Adrenal gland (tissue), 12 donors: ENCODE results near the gene ROCK2. TPM values are rescaled to one million over a fixed set of nuclear protein-coding genes. Genes with fewer than 3 reads are reported as not detected.

Source experiments
- DNase-seq, 7 donors: peaks; one replicate each; pipeline ENCODE4 v3.0.0-alpha.2; 2019 to 2020
- H3K27ac ChIP-seq, 5 donors: fragments of 200-600 bp; sonication (generic) in 4 of 5; 1 replicate in 3 of 5; 2 replicates in 2 of 5; pipeline versions ENCODE4 v1.5.1 to v1.8.0; 2016 to 2020; ENCODE audit warnings: mild to moderate bottlenecking in 1 of 5
- H3K27me3 ChIP-seq: fragments of 200-600 bp; 2 replicates; pipeline ENCODE4 v1.8.0; 2021
- H3K36me3 ChIP-seq, 2 donors: fragments of 200-600 bp; replicated peaks in 1 of 2; 1 replicate in 1 of 2; 2 replicates in 1 of 2; pipeline versions ENCODE4 v1.5.1 to v1.8.0; 2018 to 2022
- H3K4me1 ChIP-seq, 2 donors: fragments of 200-600 bp; replicated peaks in 1 of 2; 1 replicate in 1 of 2; 2 replicates in 1 of 2; pipeline versions ENCODE4 v1.5.1 to v1.8.0; 2018 to 2021
- H3K4me3 ChIP-seq, 4 donors: fragments of 200-600 bp; sonication (generic) in 3 of 4; one replicate each; pipeline ENCODE4 v1.5.1; 2016 to 2018
- H3K9me3 ChIP-seq, 3 donors: fragments of 200-600 bp; sonication (generic) in 1 of 3; replicated peaks in 1 of 3; 1 replicate in 2 of 3; 2 replicates in 1 of 3; pipeline versions ENCODE4 v1.5.1 to v1.8.0; 2016 to 2021
- POLR2A ChIP-seq, 2 donors: fragments of 450-650 bp; IDR thresholded peaks; one replicate each; pipeline ENCODE4 v1.6.1; 2017; ENCODE audit warnings: antibody characterized with exemption in 2 of 2, mild to moderate bottlenecking in 2 of 2, moderate library complexity in 1 of 2
- WGBS, 4 donors: extraction: QIAGEN DNeasy Blood & Tissue Kit in 2 of 4; methylation state at CpG; one replicate each; pipeline versions ENCODE4 v1.1.5 to v1.1.7; 2013 to 2017; 5-methylcytosine and 5-hydroxymethylcytosine counted together
- intact Hi-C, 2 donors: fragments of 100-400 bp; cut with DNase I; formaldehyde crosslinking; loops; one replicate each; pipeline versions ENCODE4 v1.14.1 to v1.15.0; 2022 to 2023
- polyA plus RNA-seq, 3 donors: library from polyadenylated mRNA; stranded (reverse); fragments of 200-250 nt in 2 of 3; fragments of 350-450 nt in 1 of 3; fragmentation: Illumina TruSeq in 1 of 3; extraction: RNeasy Lipid Tissue Mini Kit (QIAGEN cat#74804) in 1 of 3; gene quantifications; one replicate each; pipeline ENCODE4 v1.2.3, GENCODE V29; 2013 to 2014
- total RNA-seq, 9 donors: library from RNA; depleted of rRNA in 4 of 9; stranded (reverse); fragments of >200 nt in 4 of 9; fragments of 120-200 nt in 1 of 9; fragmentation: NEBNext Ultra II Directional in 1 of 9; extraction: Animal tissue kit (Norgen Biotek cat#: 25700) in 1 of 9; gene quantifications; one replicate each; pipeline versions ENCODE4 v1.1.0 to v1.2.4, GENCODE V29; 2013 to 2023
- TF ChIP-seq, protein P1 (sequence below), 6 experiments: fragments of 450-650 bp in 4 of 6; fragments of 200-600 bp in 2 of 6; sonication (generic) in 1 of 6; IDR thresholded peaks; 1 replicate in 5 of 6; 2 replicates in 1 of 6; pipeline versions ENCODE4 v1.5.1 to v1.8.0; 2016 to 2021; ENCODE audit warnings: antibody characterized with exemption in 6 of 6, mild to moderate bottlenecking in 2 of 6, moderate library complexity in 1 of 6
- donor health status: healthy with polysubstance abuse.
- donor health status: Bipolar disorder and iron deficiency.
- donor health status: DM: yes; HTN: yes; CAD: no.
- donor health status: DM: no; HTN: no; CAD: no.
- donor health status: DM: no; HTN: no; CAD: no.
- donor health status: DM: yes; HTN: yes; CAD: no.

Gene ROCK2
- total and polyA plus RNA-seq, 12 donors = 5.0 to 46.6 (median 26.2) TPM

DNA sequence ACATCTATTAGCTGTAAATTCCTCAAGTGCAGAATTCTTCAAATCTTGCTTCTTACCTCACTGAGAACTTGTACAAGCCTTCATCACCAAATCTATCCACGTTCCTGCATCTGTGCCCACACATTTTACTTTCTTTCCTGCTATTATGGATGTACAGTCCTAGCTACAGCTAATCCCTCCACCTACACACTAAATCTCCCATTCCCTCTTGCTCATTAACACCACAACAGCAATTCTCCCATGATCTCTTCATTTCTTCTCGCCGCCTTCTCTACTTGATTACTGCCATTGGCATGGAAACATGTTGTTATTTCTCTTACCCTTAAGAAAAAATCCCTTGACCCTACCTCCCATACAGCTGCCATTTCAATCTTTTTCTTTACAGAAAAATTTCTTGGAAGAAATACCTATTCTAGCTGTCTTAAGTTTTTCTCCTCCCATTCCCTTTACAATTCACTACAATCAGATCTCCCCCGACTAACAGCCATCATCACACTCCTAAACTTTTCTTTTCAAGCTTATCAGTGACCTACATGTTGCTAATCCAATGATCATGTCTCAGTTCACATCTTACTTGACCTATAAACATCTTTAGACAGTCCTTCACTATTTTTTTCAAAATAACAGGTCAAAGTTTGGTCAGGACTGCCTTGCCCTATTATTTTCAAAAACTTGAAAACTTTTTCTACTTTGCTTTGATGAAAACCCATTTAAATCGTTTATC lies 41.0 kb downstream of the ROCK2 start:
- intact Hi-C loops = no loop called here
- Histone ChIP-seq H3K27me3 (no peaks in the 10 kb centered on the region), H3K4me3 (no peak overlapping the region), H3K27ac (no peak overlapping the region), H3K36me3 (no peaks in the 10 kb centered on the region), H3K9me3 (no peaks in the 10 kb centered on the region), H3K4me1 (peaks cover 5 to 32% of the 10 kb centered on the region in 2 donors)
- WGBS, 4 donors = 74 to 82% (median 75%) methylated on average over 5 of the region's 5 CpGs
- TF ChIP-seq, protein P1, sequence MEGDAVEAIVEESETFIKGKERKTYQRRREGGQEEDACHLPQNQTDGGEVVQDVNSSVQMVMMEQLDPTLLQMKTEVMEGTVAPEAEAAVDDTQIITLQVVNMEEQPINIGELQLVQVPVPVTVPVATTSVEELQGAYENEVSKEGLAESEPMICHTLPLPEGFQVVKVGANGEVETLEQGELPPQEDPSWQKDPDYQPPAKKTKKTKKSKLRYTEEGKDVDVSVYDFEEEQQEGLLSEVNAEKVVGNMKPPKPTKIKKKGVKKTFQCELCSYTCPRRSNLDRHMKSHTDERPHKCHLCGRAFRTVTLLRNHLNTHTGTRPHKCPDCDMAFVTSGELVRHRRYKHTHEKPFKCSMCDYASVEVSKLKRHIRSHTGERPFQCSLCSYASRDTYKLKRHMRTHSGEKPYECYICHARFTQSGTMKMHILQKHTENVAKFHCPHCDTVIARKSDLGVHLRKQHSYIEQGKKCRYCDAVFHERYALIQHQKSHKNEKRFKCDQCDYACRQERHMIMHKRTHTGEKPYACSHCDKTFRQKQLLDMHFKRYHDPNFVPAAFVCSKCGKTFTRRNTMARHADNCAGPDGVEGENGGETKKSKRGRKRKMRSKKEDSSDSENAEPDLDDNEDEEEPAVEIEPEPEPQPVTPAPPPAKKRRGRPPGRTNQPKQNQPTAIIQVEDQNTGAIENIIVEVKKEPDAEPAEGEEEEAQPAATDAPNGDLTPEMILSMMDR (IDR thresholded peaks at IDR 0.05) = no peak
- TF ChIP-seq POLR2A (IDR thresholded peaks at IDR 0.05) = no peak
- DNase-seq = no peak

DNA sequence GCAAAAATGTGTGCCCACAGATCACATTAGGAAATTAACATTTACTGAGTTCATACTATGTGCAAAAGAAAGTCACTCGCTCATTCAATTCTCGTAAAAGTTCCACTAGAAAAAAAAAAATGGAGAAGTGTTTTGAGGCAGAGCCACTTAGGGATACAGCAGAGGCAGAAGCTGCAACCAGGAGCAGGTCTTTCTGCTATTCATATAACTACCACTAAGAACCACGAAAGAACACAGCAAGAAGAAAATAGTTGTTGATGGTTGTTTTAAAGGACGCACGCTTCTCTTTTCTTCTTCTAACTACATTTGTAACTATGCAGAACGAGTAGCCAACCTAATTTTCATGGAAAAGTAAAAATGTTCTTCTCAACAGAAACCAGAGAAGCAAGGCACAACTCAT lies 45.0 kb downstream of the ROCK2 start:
- TF ChIP-seq, protein P1 (IDR thresholded peaks at IDR 0.05) = no peak
- no peak for TF ChIP-seq POLR2A (IDR thresholded peaks at IDR 0.05)
- intact Hi-C loops = no loop called here
- no peaks in the 10 kb centered on the region for H3K9me3 ChIP-seq
- no peaks in the 10 kb centered on the region for H3K27me3 ChIP-seq
- H3K27ac ChIP-seq = no peak overlapping the region
- no peak overlapping the region for H3K4me3 ChIP-seq
- no peak for DNase-seq
- peaks cover 0 to 24% of the 10 kb centered on the region in 2 donors for H3K4me1 ChIP-seq
- H3K36me3 ChIP-seq = no peaks in the 10 kb centered on the region
- WGBS, 4 donors = 82 to 90% (median 87%) methylated on average over 6 of the region's 6 CpGs

DNA sequence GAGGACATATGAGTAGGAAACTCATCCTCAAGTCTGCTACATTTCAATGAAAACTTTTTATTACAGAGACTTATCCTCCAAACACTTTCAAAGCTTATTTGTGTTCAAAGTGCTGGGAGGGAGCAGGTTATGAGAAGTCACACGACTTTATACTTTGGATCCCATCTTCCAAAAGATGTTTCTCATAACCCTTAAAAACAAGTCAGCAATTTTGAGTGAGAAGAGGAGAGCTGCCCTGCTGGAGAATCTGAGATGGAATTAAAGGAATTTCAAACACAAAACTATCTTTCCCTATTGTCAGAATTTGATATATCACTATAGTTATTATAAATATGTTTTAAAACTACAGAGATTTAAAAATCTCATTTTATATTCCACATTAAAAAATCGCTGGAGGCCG lies 45.8 kb downstream of the ROCK2 start:
- WGBS, 4 donors = 50 to 70% (median 54%) methylated on average over 3 of the region's 3 CpGs
- TF ChIP-seq, protein P1 (IDR thresholded peaks at IDR 0.05) = no peak
- no peak for TF ChIP-seq POLR2A (IDR thresholded peaks at IDR 0.05)
- intact Hi-C loops = no loop called here

DNA sequence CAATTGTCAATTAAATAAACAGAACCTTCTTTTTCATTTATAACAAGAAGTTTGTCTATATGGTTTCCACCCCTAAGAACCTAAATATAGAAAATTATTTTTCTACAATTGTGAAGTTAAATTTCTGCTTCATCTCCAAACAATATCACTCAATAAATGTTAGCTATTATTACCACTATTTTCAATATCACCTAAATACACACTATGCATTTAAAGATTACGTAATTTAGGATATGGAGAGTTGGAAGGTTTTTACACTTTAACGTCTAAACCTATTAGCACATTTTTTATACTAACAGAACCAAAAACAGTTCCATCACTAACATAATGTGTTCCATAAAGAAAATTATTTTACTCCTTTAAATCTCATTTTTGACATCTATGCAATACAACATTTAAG lies 48.0 kb downstream of the ROCK2 start:
- DNase-seq = no peak
- WGBS, 4 donors = 83 to 85% (median 85%) methylated on average over 2 of the region's 2 CpGs
- H3K27ac ChIP-seq = no peak overlapping the region
- H3K36me3 ChIP-seq = no peaks in the 10 kb centered on the region
- no peaks in the 10 kb centered on the region for H3K9me3 ChIP-seq
- H3K4me3 ChIP-seq = no peak overlapping the region
- TF ChIP-seq POLR2A (IDR thresholded peaks at IDR 0.05) = no peak
- TF ChIP-seq, protein P1 (IDR thresholded peaks at IDR 0.05) = no peak
- H3K27me3 ChIP-seq = no peaks in the 10 kb centered on the region
- H3K4me1 ChIP-seq = peaks cover 0 to 19% of the 10 kb centered on the region in 2 donors
- intact Hi-C loops = no loop called here

More for the DNA sequence above, 45.8 kb downstream of the ROCK2 start:
- no peak for DNase-seq
- Histone ChIP-seq H3K4me3 (no peak overlapping the region), H3K36me3 (no peaks in the 10 kb centered on the region), H3K27me3 (no peaks in the 10 kb centered on the region), H3K4me1 (peaks cover 0 to 16% of the 10 kb centered on the region in 2 donors), H3K9me3 (no peaks in the 10 kb centered on the region), H3K27ac (no peak overlapping the region)
